GM15510 (cell line): Measurements from ENCODE around the gene JARID2.

Experiments used
- POLR2A ChIP-seq: IDR thresholded peaks from 3 replicates; pipeline ENCODE4 v1.6.1; 2011; ENCODE audit warnings: borderline replicate concordance; ENCODE audit not compliant: insufficient read length; ENCODE audit errors: extremely low read depth

Gene JARID2

GRCh38 chr6:15493437-15494168 is 247.7 kb downstream of the JARID2 start:
- no peak for TF ChIP-seq POLR2A

DNA sequence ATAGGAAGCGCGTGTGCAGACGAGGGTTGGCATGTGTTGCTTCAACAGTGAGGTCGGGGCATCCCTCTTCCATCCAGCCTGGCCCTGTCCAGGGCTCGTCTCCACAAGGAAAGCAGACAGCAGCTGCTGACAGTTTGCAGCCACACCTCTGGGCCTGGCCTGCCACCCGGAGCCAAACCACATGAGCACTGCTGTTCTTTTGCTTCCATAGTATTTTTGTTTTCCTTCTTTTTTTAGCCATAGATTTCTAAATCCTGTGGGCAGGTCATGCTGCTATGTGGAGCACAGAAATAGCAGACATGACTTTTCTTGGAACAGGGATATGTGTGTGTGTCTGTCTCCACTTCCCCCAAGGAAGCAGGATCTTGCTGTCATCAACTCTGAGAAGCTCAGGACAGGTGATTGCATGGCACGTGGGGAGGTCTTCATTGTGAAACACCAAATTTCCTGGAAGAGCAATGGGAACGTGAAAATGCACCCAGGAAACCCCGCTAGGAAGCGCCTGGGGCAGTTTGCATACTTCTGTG is 249.6 kb downstream of the JARID2 start:
- TF ChIP-seq POLR2A = no peak

DNA sequence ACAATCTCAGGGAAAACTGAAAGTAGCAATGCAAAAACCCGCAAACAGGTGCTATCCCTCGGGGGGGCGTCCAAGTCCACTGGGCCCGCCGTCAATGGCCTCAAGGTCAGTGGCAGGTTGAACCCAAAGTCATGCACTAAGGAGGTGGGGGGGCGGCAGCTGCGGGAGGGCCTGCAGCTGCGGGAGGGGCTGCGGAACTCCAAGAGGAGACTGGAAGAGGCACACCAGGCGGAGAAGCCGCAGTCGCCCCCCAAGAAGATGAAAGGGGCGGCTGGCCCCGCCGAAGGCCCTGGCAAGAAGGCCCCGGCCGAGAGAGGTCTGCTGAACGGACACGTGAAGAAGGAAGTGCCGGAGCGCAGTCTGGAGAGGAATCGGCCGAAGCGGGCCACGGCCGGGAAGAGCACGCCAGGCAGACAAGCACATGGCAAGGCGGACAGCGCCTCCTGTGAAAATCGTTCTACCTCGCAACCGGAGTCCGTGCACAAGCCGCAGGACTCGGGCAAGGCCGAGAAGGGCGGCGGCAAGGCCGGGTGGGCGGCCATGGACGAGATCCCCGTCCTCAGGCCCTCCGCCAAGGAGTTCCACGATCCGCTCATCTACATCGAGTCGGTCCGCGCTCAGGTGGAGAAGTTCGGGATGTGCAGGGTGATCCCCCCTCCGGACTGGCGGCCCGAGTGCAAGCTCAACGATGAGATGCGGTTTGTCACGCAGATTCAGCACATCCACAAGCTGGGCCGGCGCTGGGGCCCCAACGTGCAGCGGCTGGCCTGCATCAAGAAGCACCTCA is 250.7 kb downstream of the JARID2 start:
- no peak for TF ChIP-seq POLR2A

GRCh38 chr6:15498640-15499039 is 252.8 kb downstream of the JARID2 start:
- TF ChIP-seq POLR2A = no peak

- TF ChIP-seq POLR2A = no peak
These were observed 253.3 kb downstream of the JARID2 start for GRCh38 chr6:15499125-15499524.

- TF ChIP-seq POLR2A = no peak
These were observed 253.7 kb downstream of the JARID2 start for GRCh38 chr6:15499591-15499990.

DNA sequence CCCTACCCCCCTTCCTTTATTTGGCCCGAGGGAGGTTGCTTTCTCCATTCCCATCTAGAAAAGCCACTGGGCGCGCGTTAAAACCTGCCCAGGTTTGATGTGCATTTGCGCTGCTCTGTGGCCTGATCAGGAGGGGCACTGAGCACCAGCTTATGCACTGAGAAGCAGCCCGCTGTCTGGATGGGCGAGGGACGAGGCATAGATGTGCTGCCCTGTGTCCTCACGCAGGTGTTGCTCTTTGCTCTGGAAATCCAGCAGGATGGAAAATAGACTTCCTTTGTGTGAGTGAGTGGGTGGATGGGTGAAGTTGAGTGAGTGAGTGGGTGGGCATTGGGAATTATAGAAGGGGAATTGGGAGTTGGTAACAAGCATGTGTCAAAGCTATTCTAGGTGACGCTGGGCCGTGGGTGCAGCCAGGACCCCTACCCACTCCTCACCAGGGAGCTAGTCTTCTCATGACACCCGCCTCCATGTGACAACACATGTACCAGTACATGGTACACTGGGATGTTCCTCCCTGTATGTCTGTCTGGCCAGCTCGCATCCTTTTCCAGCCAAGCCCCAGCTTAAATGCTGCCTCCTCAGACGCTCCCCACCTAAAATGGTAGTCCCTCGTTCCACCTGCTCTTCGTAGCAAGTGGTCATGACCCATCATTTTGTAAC is 254.3 kb downstream of the JARID2 start:
- no peak for TF ChIP-seq POLR2A

- no peak for TF ChIP-seq POLR2A
These were observed 255.3 kb downstream of the JARID2 start for GRCh38 chr6:15500901-15501825.

GRCh38 chr6:15501826-15502445 is 256.1 kb downstream of the JARID2 start:
- TF ChIP-seq POLR2A = no peak

DNA sequence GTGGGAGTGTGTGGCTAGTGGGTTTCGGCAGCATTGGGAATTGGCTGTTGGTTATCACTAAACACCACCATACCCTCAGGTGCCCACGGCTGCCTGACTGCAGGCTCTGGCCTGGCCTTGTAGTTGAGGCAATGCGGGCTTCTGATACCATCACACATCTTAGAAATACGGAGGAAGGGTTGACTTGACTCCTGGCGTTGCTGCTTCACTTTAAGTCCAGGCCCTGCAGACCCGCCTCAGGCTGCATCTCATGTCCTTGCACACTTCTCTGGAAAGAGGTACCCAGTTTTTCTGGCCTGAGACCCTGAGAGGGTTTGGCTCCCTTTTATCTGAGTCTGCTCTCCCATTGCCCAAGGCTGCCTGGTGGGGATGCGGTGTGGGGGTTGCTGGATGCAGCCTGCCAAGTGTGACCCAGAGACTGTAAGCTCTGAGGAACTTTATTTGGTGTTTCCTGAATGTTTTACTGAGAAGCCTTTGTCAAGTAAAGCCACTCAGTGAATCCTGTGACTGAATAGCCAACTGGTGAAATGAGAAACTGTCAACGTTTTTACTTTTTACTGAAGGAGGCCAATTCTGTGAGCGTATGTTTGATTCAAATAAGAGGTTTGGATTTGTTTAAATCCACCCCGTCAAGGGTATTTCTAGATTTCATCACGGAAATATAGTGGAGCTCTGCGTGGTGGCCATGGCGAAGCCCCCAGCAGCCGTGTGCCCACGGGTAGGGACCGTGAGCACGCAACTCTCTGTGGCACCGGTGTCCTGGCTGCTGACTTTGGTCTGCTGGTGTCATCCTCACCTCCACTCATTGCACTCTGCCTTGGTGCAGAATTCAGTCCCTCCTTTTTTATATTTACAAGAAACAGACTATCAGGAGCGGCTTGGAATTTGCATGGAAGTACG is 256.8 kb downstream of the JARID2 start:
- no peak for TF ChIP-seq POLR2A

- no peak for TF ChIP-seq POLR2A
These were observed 257.4 kb downstream of the JARID2 start for GRCh38 chr6:15503346-15503680.

DNA sequence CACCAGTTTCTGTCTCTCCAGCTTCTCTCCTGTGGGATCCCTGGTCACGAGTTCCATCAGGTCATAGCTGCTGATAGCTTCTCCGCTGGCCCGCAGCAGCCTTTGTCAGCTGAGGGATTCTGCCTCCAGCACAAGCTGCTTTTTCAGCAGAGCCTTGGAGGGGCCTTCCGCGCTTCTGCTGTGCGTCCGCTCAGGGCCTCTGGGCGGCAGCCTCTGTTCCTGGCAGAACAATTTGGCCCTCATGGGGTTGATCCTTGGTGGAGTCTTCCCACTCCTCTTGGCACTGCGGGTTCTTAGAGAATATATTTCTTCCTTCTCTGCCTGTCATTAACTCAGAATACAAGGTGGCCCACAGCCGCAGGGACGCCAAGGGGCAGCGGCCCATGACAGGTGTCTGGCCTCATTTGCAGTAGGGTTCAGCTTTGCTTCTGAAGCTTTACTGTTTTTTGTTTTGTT is 258.2 kb downstream of the JARID2 start:
- no peak for TF ChIP-seq POLR2A
